ENCODE measurements around the gene USF3. TPM values are rescaled to one million over a fixed set of nuclear protein-coding genes. Genes with fewer than 3 reads are reported as not detected.

The USF3 gene
- 10 to 100 TPM; 18.0 to 19.4 TPM for total RNA-seq

DNA sequence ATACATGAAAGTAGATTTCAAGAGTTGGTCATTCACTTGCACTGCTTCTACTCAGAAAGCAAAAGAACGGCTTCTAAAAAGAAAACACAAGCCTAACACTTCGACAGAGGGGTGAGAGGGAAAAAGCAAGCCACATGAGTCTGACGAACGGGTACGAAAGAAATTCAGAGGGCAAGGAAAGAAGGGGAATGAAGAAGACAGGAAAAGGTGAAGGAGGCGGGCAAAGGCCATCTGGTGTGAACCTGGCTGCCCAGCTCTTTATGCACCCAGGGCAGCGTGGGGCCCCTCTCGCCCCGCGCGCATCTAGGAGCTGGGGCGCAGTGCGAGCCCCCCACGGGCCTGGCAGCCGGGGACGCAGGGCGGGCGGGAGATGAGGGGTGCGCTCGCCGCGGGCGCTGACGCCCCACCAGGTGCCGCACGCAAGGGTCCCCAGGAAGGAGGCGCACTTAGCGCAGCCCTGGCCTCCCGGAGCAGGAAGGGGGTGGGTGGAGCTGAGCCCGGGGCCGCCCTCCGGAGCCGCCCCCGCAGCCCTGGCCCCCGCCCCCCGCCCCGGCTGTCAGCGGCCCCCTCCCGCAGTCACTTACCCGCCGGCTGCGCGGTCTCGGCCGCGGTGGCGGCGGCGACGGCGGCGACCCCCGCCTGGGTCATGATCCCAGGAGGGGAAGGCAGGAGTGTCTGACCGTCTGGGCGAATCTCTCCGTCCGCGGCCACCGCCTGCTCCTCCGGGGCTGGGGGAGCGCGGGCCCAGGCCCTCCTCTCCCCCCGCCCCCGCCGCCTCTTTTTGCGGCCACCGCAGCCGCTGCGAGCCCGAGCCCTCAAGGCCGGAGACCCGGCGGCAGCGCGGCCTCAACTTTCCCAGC lies at the start of gene USF3:
Gene USF3 (minus strand): TSS at position 857 of the 860 bp plus-strand sequence. CDS start 21,764 bp downstream, outside the sequence.
- H3K27ac Mint-ChIP-seq, result peak within 1 kb of the TSS; percentile 92
- H3K27me3 Mint-ChIP-seq, result no peaks in the 10 kb centered on the region
- H3K36me3 Mint-ChIP-seq, result peaks cover 6% of the 10 kb centered on the region
- peak within 1 kb of the TSS; percentile 99 for H3K4me3 Mint-ChIP-seq
- peak; percentile 88 to 89 for ATAC-seq
- DNase-seq (ENCODE audit: low spot score), result peak; percentile 88
- no peaks in the 10 kb centered on the region for H3K9me3 Mint-ChIP-seq
- H3K4me1 Mint-ChIP-seq (ENCODE audit: low read depth in 2 of 2), result peaks cover 19 to 28% of the 10 kb centered on the region in 2 donors

GRCh38 chr3:113745756-113746547 lies 49.5 kb upstream of the USF3 start, which contains the start of gene NAA50:
TSS of gene NAA50 (minus strand) at chr3:113746249. CDS start at chr3:113745949, 300 bp downstream.
- Mint-ChIP-seq H3K9me3 (no peaks in the 10 kb centered on the region), H3K27me3 (no peaks in the 10 kb centered on the region), H3K4me1 (ENCODE audit: low read depth in 2 of 2) (peaks cover 55 to 70% of the 10 kb centered on the region in 2 donors), H3K4me3 (peak within 1 kb of the TSS; percentile 95), H3K27ac (peak within 1 kb of the TSS; percentile 99 to 100), H3K36me3 (peaks cover 6% of the 10 kb centered on the region)
- peak; percentile 93 for DNase-seq (ENCODE audit: low spot score)
- ATAC-seq, result peak; percentile 85 to 92

- H3K4me1 Mint-ChIP-seq (ENCODE audit: low read depth in 2 of 2), result peaks cover 58 to 74% of the 10 kb centered on the region in 2 donors
- peak overlapping the region; percentile 99 to 100 for H3K27ac Mint-ChIP-seq
- H3K4me3 Mint-ChIP-seq, result peak overlapping the region; percentile 95
- ATAC-seq (peak; percentile 78 to 80), DNase-seq (ENCODE audit: low spot score) (peak; percentile 79)
- H3K36me3 Mint-ChIP-seq, result peaks cover 7% of the 10 kb centered on the region
- no peaks in the 10 kb centered on the region for H3K9me3 Mint-ChIP-seq
- H3K27me3 Mint-ChIP-seq, result no peaks in the 10 kb centered on the region
Measured at GRCh38 chr3:113744941-113745755, 48.7 kb upstream of the USF3 start.

DNA sequence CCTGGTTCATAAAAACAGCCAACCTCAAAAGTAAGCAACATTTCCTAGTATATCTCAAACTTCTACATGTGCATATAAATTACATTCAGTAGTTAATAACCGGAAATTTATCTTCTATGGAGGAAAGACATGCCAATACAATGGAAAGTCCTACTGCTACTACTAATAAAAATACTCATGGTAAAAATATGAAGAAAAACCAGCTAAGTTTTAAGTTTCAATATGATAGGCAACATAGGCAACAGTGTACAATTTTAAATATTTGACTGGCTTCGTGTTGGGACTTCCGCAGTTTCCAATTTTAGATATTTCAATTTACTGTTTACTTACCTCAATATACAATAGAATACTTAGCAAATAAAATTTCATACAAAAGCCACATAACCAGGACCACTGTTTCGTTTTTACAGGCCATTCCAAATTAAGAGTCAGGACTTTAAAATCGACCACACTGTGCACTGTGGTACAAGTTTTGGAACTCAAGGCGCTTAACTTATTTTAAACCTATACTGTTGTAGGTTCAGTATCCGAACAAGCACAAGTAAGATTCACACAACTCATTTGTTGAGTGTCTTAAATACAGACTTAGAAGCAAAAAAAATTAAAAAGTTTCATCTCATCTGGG lies 46.7 kb upstream of the USF3 start:
- Mint-ChIP-seq H3K27ac (peak overlapping the region; percentile 99 to 100), H3K27me3 (no peaks in the 10 kb centered on the region), H3K4me1 (ENCODE audit: low read depth in 2 of 2) (peaks cover 48 to 63% of the 10 kb centered on the region in 2 donors), H3K4me3 (peak overlapping the region; percentile 95), H3K36me3 (peaks cover 7% of the 10 kb centered on the region), H3K9me3 (no peaks in the 10 kb centered on the region)
- ATAC-seq, result no peak
- DNase-seq (ENCODE audit: low spot score), result no peak

GRCh38 chr3:113741620-113742019 lies 45.2 kb upstream of the USF3 start:
- DNase-seq (ENCODE audit: low spot score) (no peak), ATAC-seq (no peak)
- H3K27ac Mint-ChIP-seq, result peak overlapping the region; percentile 99 to 100
- peaks cover 7% of the 10 kb centered on the region for H3K36me3 Mint-ChIP-seq
- no peaks in the 10 kb centered on the region for H3K27me3 Mint-ChIP-seq
- H3K4me3 Mint-ChIP-seq, result peak overlapping the region; percentile 95
- no peaks in the 10 kb centered on the region for H3K9me3 Mint-ChIP-seq
- H3K4me1 Mint-ChIP-seq (ENCODE audit: low read depth in 2 of 2), result peaks cover 50 to 58% of the 10 kb centered on the region in 2 donors

DNA sequence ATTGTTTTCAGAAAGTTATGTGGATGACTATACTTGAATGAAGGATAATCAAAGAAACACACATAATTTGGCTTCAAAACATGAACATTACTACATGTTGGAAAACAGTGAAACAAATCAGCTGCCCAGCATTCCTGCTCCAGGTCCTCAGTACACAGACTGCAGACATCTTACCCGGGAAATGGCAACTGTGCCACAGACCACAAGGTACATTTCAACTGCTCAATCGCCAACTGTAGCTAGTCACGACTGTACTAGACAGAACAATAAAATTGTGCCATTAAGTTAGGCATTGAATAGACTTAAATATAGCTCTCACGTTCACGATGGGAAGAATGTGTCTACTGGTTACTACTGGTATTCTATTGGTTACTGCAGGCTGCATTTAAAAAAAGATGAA lies 44.6 kb upstream of the USF3 start:
- H3K4me1 Mint-ChIP-seq (ENCODE audit: low read depth in 2 of 2), result peaks cover 47 to 58% of the 10 kb centered on the region in 2 donors
- H3K27me3 Mint-ChIP-seq, result no peaks in the 10 kb centered on the region
- peak overlapping the region; percentile 95 for H3K4me3 Mint-ChIP-seq
- ATAC-seq (no peak), DNase-seq (ENCODE audit: low spot score) (no peak)
- no peaks in the 10 kb centered on the region for H3K9me3 Mint-ChIP-seq
- peaks cover 7% of the 10 kb centered on the region for H3K36me3 Mint-ChIP-seq
- peak overlapping the region; percentile 99 to 100 for H3K27ac Mint-ChIP-seq

DNA sequence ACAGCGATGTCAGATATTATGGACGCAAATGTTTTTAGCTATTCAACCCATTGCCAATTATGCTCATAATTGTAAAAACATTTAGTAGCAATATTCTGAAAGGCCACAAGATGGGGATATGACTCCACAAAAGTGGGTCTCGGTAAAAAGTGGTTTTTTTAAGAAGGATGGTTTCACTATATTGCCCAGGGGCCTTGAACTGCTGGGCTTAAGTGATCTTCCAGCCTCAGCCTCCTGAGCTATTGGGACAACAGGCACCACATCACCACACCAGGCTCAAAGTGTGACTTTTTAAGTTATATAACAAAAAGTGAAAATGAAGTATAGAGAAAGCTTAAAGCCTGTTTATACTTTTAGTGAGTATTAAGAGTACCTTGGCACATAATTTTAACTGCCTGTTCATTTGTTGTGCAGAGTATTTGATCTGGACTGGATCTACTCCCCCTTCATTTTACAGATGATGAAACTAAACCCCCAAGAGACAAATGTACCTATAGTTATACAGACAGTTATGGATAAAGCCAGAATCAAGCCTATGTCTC lies 40.2 kb upstream of the USF3 start:
- no peaks in the 10 kb centered on the region for H3K9me3 Mint-ChIP-seq
- DNase-seq (ENCODE audit: low spot score) (no peak), ATAC-seq (peak; percentile 59 to 71)
- H3K36me3 Mint-ChIP-seq, result peaks cover 7% of the 10 kb centered on the region
- H3K27ac Mint-ChIP-seq, result peak overlapping the region; percentile 47 to 52
- no peaks in the 10 kb centered on the region for H3K27me3 Mint-ChIP-seq
- no peak overlapping the region for H3K4me3 Mint-ChIP-seq
- peaks cover 26 to 30% of the 10 kb centered on the region in 2 donors for H3K4me1 Mint-ChIP-seq (ENCODE audit: low read depth in 2 of 2)

- Mint-ChIP-seq H3K9me3 (no peaks in the 10 kb centered on the region), H3K4me1 (ENCODE audit: low read depth in 2 of 2) (peaks cover 9 to 13% of the 10 kb centered on the region in 2 donors), H3K27me3 (no peaks in the 10 kb centered on the region), H3K27ac (no peak overlapping the region), H3K4me3 (no peak overlapping the region), H3K36me3 (peaks cover 5% of the 10 kb centered on the region)
- ATAC-seq, result no peak
- DNase-seq (ENCODE audit: low spot score), result no peak
Measured at GRCh38 chr3:113731694-113732093, 35.3 kb upstream of the USF3 start.

DNA sequence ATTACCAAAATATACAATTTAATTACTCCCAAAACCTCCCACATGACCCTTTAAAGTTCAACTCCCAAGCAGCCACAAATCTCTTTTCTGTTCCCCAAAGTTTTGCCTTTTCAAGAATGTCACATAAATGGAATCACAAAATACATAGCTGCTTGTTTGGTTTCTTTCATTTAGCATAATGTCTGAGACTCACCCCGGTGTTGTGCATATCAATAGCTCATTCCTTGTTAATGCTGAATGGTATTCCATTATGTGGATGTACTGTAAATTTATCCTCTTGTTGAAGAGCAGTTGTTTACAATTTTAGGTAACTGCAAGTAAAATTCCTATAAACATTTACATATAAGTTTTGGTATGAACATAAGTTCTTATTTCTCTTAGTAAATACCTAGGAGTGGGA lies 34.1 kb upstream of the USF3 start:
- no peak overlapping the region for H3K27ac Mint-ChIP-seq
- no peak overlapping the region for H3K4me3 Mint-ChIP-seq
- H3K36me3 Mint-ChIP-seq, result peaks cover 5% of the 10 kb centered on the region
- no peak for DNase-seq (ENCODE audit: low spot score)
- no peaks in the 10 kb centered on the region for H3K27me3 Mint-ChIP-seq
- peaks cover 3 to 11% of the 10 kb centered on the region in 2 donors for H3K4me1 Mint-ChIP-seq (ENCODE audit: low read depth in 2 of 2)
- ATAC-seq, result no peak
- H3K9me3 Mint-ChIP-seq, result no peaks in the 10 kb centered on the region

DNA sequence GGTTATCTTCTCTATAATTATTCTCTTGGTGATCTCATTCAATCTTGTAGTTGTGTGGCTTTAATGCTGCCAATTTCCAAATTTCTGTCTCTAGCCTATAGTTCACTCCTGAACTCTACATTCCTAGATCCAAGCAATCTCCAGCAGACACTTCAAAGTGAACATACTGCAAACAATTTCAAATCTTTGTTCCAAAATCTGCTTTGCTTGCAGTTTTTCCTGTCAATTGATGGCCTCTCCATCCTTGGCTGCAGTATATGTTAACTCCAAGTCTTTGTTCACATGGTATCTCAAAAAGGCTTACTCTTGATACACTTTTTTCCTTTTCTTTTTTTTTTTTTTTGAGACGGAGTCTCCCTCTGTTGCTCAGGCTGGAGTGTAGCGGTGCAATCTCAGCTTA lies 32.2 kb upstream of the USF3 start:
- H3K4me3 Mint-ChIP-seq, result no peak overlapping the region
- DNase-seq (ENCODE audit: low spot score) (no peak), ATAC-seq (no peak)
- H3K27ac Mint-ChIP-seq, result no peak overlapping the region
- H3K4me1 Mint-ChIP-seq (ENCODE audit: low read depth in 2 of 2), result peaks cover 8 to 15% of the 10 kb centered on the region in 2 donors
- H3K9me3 Mint-ChIP-seq, result no peaks in the 10 kb centered on the region
- H3K36me3 Mint-ChIP-seq, result peaks cover 5% of the 10 kb centered on the region
- H3K27me3 Mint-ChIP-seq, result no peaks in the 10 kb centered on the region

DNA sequence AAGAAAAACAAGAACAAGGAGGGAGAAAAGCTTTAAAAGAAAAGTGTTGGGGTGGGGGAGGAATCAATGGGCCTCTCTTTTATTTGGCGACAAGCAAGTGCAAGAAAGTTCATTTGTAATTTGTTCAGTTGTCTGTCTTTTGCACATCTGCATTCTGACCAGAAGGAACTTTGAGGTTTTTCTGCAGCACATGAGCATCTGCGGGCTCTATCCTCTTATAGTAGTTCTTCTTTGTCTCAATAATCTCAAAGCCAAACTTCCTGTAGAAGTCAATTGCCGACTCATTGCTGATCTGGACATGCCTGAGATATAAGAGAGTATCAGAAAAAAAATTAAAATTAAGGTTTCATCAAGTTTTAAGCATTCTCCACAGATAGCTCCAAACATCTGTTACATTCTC lies 25.2 kb upstream of the USF3 start:
- no peaks in the 10 kb centered on the region for H3K27me3 Mint-ChIP-seq
- no peak overlapping the region for H3K4me3 Mint-ChIP-seq
- H3K9me3 Mint-ChIP-seq, result no peaks in the 10 kb centered on the region
- no peak overlapping the region for H3K27ac Mint-ChIP-seq
- H3K36me3 Mint-ChIP-seq, result peaks cover 19% of the 10 kb centered on the region
- H3K4me1 Mint-ChIP-seq (ENCODE audit: low read depth in 2 of 2), result peaks cover 3 to 25% of the 10 kb centered on the region in 2 donors
- DNase-seq (ENCODE audit: low spot score) (no peak), ATAC-seq (no peak)

- Mint-ChIP-seq H3K27me3 (no peaks in the 10 kb centered on the region), H3K4me3 (no peak overlapping the region), H3K27ac (peak overlapping the region; percentile 56 to 77), H3K36me3 (peaks cover 19% of the 10 kb centered on the region), H3K4me1 (ENCODE audit: low read depth in 2 of 2) (peaks cover 2 to 22% of the 10 kb centered on the region in 2 donors), H3K9me3 (no peaks in the 10 kb centered on the region)
- ATAC-seq (no peak), DNase-seq (ENCODE audit: low spot score) (no peak)
Measured at GRCh38 chr3:113719758-113720157, 23.3 kb upstream of the USF3 start.

Measured in natural killer cell treated with Interleukin-12 subunit alpha and Interleukin-12 subunit beta and Interleukin-15 and Interleukin-18, amount 100 ng/mL, for 72 hours (primary cell).